Adrenal gland (tissue), 5 donors: ENCODE results near the gene ZNF658.
"Not testable (repeated sequence)": the region's sequence is repeated elsewhere in the genome, so short reads cannot be mapped to it uniquely, and the experiment has no call there.

Experiments used
- CTCF ChIP-seq, 6 experiments: fragments of 450-650 bp in 4 of 6; fragments of 200-600 bp in 2 of 6; sonication (generic) in 1 of 6; IDR thresholded peaks; 1 replicate in 5 of 6; 2 replicates in 1 of 6; pipeline versions ENCODE4 v1.5.1 to v1.8.0; 2016 to 2021; ENCODE audit warnings: antibody characterized with exemption in 6 of 6, mild to moderate bottlenecking in 2 of 6, moderate library complexity in 1 of 6
- POLR2A ChIP-seq, 2 donors: fragments of 450-650 bp; IDR thresholded peaks; one replicate each; pipeline ENCODE4 v1.6.1; 2017; ENCODE audit warnings: antibody characterized with exemption in 2 of 2, mild to moderate bottlenecking in 2 of 2, moderate library complexity in 1 of 2
- donor health status: DM: no; HTN: no; CAD: no.

DNA sequence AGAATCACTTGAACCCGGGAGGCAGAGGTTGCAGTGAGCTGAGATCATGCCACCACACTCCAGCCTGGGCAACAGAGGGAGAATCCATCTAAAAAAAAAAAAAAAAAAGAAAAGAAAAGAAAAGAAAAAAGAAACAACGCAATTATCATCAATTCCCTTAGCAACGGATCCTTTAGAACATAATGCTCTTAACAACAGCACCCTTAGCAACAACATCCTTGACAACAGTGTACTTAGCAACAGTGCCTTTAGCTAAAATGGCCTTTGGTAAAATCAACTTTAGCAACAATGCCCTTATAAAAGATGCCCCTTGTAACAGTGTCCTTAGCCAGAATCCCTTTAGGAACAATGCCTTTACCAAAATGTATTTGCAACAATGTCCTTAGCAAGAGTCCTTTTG, 37.1 kb downstream of the ZNF658 start:
- TF ChIP-seq CTCF, POLR2A (IDR thresholded peaks at IDR 0.05): not testable (repeated sequence)
